Stimulated activated CD4-positive, alpha-beta T cell treated with anti-CD3 and anti-CD28 coated beads, Interleukin-15, amount 100 ng/mL, for 24 hours (primary cell): Measurements from ENCODE around the gene PTPN14.

Source experiments
- DNase-seq: peaks from one replicate; pipeline ENCODE4 v3.0.0-alpha.2; 2020

PTPN14 gene

DNA sequence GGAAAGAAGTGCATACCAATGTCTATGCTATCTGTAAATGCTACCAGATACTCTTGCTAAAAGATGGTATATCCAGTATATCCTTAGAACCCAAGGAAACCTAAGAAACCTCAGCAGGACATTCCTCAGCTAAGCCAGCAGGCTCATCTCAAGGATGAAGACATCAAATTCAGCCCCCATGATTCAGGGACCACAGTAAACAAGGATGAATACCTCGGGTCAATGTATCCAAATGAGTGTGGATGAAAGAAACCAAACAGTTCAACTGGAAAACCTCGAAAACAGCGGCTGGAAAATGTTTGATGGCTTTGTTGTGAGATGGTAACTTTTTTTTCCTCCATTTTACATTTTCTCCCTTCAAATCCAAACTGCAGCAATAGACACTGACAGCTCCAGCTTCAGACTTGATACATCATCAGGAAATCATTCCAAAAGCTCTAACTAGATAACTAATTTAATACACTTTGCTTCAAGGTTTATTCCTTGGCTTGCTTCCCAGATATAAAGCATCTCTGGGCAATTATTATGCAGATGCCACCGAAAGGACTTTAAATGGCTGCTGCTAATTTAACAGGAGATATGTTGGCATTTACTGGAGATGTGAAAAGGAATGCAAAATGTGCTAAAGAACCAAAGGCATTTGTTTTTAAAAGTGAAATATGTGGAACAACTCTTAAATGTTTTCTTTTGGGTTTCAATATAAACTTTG, 196.8 kb downstream of the PTPN14 start:
- no peak for DNase-seq

DNA sequence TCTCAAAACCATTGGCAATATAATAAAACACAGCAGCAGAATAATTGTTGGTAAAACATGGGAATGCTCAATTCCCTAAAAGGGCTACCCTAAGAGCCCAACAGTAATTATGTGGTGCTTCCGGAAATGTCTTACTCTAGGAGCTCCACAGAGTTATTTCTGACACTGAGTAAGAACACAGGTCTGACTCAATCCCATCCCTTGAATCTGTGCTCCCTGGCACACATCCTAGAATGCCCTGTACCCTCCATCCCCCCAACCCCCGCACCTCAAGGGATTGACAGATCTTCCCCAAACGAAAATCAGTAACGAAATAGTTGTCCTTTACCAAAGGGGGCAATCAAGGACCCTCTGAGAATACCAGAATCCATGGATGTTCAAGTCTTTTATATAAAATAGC, 198.6 kb downstream of the PTPN14 start:
- no peak for DNase-seq

DNA sequence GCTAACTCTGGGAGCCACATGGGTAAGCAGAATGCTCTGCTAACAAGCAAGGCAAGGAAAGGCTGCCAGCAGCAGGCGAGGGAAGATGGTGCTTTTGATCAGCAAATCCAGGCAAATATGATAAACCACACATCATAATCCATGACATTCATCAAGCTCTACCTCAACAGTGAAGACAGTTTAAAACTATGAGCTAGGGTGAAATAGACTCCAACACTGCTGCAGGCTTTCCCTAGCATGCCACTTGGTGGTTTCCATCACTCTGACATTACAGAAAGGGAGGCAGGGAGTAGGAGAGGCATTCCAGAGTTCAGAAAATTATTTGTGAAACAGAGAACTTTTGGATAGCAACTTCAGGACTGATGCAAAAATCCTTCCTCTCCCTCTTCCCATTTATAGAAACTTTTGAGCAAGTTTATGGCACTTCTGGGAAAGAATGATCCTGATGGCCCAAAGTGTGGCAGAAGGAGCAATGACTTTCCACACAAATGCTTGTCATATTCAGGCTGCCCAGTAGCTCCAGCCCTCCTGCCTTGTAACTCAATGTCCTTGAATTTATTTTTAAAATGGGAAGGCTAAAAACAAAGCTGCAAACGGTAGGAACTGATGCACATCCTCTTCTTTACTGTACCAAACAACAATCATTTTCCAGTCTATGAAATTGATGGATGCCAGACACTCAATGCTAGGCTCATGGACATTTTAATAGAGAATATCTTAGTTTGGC, 199.7 kb downstream of the PTPN14 start:
- no peak for DNase-seq

DNA sequence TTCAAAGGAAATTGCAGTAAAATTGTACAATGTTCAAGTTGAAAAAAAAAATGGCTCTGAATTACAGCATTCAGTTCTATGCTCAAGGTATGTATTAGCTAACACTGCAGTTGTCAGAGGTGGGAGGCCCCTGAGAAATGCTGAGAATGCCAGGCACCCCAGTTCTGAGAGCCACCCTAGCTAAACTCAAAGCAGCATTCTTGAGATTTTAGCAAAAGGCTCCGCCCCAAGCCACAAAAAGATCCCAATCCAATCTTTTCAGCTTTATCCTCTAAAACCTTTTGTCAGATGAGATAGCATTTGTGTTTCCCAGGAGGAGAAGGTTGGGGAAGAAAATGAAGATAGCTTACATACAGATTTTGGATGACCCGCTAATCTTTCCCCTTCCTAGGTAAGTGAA, 201.6 kb downstream of the PTPN14 start:
- no peak for DNase-seq

DNA sequence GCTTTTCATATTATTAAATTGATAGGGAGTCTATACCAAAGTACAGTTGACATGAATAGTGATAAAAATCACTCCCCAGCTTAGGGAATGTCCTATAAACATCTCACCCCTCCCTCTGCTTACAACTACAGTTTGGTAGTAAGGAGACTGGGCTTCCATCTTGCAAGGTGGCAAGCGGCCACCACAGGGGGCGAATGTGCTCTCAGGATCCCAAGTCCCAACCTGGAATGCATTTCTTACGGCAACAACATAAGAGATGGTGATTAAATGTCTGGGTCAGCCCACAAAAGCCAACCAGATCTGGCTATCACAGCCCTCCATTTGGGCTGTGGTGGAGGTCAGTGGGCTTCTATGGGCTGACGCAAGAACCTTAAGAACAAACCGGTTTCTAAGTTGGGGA, 202.4 kb downstream of the PTPN14 start:
- no peak for DNase-seq

DNA sequence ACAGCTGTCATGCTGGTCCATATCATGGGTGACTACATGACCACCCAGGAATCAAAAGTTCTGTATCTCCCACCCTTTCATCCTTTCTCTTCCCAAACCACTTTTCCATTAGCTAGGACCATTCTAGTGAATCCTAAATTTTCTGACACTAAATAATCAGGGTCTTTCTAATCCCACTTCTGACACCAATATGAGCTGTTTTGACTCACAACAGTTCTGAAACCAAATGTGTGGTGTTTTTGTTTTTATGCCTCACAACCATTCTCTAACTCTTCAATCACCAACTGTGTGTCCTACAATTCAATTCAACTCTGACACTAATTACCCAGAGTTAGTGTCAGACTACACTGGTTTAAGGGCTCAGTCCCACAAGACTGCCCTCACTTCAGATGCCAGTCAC, 206.5 kb downstream of the PTPN14 start:
- no peak for DNase-seq

DNA sequence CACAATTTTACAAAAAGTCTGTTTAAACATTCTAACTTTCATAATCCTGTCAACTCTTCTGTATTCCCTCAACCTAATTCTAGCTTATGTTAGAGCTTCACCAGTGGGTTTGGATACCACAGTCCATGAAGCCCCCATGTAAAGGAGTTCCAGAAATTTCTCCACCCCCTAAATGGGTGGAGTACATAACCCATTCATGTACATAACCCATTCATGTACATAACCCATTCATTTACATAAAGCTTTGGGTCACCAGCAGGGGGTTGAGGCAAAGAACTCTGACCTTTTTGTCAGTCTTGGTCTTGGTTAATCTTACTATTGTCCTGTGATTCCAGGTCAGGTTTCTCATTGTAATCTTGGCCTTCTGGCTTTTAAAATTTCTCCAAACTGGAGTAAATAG, 208.9 kb downstream of the PTPN14 start:
- no peak for DNase-seq

DNA sequence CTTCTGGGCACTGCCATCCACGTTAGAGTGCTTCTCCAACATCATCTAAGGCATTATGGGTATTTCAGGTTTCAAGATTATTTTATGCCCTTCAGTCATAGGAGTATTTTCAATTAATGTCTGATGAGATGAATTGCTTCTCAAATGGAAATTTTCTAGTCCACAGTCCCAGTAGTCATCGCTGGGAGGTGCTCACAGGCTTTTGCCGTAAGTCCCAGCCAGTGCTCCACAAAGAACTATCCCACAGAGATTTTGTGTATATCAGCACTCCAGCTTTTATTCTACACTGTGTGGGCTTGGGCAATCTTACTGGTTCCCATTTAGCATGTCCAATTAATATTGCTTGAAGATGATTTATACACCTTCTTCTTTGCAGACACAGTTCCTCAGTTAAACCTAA, 209.5 kb downstream of the PTPN14 start:
- DNase-seq: no peak

DNA sequence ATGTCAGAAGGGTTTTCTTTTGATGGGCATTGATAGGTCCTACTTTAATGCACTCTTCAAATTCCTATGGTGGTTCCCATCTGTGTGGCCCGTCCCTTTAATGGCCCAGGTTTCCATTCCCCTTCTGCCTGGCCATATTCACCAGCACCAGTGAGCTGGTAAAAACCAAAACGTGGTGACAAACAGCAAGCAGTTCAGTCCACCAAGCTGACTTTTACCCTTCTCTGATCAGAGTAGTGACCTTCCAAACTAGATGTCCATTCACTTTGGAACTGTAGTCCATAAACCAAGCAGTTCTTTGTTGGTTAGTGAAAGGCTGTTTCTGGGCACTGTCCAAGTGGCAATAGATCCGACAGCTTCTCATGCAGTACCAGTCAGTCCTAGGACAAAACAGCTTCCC, 209.9 kb downstream of the PTPN14 start:
- no peak for DNase-seq

DNA sequence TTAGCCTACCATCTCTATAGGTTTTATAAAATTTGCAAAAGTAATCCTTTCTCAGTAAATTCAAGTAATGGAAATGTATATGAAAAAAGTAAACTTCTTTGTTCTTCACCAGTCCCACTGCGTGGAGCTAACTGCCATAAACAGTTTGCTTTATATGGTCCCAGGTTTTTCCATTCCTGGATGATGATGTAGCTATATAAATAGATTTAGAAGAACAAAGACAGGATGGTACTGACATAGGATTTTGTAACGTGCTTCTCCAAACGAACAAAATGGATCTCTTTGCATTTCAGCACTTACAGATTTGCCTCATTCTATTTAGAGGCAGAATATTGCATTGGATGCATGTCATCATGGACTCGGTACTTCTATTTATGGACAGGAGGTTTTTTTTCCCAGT, 213.2 kb downstream of the PTPN14 start:
- DNase-seq: no peak

DNA sequence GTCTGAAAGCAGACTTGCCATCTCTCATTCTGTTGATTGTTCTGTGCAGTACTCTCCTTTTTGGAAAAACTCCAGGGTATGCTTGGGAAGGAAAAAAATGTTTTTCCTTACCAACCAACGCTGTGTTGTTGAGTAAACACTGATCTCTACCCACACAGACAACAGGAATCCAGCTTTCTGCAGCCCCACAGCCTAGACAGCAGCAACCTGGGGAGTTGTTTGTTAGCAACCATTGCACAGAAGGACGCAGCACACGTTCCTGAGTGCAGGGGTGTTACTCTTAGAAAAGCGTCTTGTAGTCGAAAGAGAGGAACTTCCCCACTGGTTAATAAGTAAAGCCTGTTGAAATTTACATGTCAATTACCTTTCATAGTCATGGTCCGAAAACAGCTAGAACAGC, 213.9 kb downstream of the PTPN14 start:
- DNase-seq: no peak

DNA sequence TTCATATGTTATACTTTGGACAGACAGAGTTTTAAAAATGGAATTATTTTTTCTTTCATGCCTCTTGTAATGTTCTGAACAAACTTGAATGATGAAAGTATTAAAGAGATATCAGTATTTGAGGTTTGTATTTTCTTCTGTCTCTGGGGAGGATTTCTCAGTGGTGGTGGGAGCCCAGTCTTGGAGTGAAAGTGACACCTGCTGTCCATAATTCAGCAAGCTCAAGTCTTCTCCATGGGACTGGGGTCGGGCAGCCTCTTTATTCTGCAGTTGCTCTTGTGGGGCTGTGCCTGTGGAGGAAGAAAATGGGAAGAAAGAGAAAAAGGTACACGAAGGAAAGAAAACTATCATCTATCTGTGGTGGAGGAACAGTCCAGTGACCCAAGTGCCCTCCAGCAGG, 214.4 kb downstream of the PTPN14 start:
- DNase-seq: no peak

DNA sequence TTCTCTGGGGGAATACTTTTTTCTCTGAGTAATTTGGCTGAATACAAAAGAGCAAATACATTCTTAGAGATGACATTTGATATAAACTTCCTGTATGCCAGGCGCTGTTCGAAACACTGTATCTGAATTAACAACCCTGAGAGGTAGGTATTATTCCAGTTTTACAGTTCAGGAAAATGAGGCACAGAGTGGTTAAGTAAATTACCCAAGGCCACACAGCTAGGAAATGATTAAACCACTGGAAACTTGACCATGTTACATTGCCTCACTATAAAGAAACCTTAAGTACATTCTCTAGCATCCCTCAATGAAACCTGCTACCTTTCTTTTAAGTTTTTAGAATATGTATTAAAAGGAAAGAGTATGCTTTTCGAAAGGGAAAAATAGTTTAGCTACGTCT, 215.8 kb downstream of the PTPN14 start:
- DNase-seq: no peak

DNA sequence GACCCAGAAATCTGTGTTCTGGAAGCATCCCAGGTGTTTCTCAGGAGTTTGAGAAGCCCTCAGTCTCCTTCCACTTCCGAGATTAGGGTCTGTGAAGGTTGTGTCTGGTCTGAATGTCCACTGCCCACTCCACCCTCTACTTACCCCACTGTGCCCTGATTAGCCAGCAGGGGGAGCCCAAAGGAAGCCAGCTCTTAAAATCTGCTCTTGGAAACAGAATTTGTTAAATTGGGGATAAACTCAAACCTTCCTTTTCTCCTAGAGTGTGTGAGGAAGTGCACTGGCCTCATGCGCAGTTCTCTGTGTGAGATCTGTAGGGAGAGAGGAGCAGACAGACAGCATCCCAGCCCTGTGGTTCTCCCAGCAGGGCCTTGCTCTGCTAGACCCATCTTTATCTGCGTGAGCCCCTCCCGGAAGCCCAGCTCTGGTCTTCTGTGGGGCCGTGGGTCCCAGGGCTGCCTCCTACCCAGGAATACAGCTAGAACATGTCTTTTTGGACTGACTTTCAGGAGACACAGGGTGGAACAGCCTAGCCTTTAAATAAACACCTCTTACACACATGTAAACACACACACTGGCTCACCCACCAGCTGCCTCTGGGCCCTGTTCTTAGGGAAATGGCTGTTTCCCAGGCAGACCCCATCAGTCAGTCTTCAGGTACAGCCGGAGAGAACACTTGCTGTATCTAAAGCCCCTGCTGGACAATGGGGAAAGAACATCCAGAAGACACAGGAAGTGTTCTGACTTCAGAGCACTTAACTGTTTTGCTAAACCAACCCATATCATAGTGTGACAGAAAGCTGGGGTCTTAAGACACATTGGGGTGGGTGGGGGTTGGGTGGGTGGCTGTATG, 218.2 kb downstream of the PTPN14 start:
- peak; percentile 55 for DNase-seq

DNA sequence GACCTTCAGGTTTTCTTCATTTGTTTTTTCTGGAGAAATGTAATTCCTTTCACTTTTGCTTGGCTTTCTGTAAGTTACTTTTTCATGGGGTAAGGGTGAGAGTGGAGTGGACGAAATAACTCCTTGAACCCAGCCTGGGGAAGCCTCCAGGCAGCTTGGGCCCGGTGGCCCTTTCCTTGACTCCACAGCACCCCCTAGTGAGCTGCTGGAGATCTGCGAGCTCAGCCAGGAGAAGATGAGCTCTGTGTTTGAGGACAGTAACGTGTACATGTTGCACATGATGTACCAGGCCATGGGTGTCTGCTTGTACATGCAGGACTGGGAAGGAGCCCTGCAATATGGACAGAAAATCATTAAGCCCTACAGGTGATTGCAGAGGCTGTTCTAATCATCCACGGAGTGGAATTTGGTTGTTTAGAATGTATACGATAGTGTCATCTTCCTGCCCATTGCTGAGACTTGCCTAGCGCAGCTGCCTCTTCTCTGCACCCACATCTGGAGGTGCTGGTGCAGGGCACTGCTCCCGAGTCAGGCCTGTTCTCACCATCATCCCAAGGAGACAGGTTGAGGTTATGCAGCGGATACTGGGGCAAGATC, 219.5 kb downstream of the PTPN14 start:
- DNase-seq: peak; percentile 70

DNA sequence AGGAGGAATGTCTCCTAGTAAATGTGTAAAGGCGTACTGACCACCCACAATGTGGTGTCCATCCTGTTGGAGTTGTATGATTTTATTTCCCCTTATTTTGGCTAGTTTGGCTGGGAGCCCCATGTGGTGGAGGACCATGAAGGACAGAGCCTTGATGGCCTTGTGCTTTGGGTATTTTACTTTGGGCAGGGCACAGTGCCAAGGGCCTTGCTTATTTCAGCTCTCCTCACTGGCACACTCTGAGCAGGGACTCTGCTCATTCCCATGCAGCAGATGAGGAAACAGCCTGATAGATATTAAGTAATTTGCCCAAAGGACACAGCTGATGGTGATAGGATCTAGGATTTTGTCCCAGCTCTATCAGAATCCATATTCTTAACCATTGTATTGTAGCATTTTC, 220.2 kb downstream of the PTPN14 start:
- DNase-seq: no peak

DNA sequence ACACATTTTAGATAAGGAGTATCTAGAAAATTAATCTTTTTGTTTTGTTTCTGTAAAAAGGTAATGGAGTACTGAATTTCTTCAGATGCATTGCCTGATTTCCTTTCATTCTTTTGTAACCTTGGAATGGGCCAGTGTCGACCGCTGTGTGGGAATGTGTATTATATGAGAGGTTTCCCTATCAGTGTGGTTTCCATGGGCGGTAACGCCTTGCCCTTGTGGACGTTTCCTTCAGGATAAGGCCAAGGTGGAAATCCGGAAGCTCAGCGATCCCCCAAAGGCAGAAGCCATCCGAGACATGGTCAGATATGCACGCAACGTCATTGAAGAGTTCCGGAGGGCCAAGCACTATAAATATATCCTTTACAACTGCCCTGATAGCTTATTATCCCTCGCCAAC, 220.7 kb downstream of the PTPN14 start:
- no peak for DNase-seq

DNA sequence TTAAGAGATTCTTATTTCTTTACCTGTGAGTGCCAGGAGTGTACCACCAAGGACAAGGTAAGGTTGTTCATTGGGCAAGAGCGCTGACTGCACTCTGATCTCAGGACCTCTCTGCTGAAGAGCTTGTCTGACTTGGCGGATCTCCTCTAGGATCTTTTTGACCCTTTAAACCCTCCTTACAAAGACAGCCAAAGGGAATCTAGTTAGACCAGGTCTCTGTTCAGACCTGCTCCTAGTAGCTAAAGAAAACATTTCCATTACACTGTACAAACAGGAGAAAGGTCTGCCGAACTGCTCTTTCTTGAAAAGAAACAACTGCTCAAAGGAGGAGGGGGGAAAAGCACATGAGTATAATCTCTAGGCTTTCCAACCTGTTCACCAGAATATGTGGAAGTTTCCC, 221.2 kb downstream of the PTPN14 start:
- no peak for DNase-seq

DNA sequence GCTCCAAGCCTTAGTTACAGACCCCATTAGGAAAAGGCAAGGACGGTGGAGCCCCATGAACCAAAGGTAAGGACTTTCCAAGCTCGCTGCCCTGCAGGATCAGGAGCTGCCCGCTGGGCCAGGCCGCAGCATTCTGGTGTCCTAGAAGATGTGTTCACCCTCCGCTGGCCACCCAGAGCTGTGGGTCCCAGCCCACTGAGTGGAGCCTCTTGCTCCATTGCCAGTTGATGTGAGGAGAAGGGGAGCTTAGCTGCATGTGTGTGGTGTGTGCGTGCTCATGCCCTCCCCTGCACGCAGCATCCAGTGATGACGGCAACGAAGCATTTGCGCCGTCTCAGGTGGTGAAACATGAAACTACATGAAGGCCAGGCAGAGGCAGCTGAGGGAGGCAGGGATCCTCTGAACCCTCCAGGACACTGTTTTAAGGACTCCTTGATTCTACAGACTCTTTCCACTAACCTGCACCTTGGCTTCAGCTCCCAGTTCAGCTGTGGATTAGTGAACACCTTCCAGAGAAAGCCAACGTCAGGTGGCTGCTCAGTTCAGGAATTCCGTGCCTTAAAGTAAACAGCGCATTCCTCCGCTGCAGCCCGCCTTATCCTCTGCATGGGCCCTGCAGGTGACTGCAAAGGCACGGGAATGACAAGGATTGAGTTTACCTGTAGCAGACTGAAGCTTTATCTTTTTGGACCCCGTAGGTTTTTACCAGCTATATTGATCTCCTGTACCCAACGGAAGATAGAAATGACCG, 221.8 kb downstream of the PTPN14 start:
- DNase-seq: no peak

DNA sequence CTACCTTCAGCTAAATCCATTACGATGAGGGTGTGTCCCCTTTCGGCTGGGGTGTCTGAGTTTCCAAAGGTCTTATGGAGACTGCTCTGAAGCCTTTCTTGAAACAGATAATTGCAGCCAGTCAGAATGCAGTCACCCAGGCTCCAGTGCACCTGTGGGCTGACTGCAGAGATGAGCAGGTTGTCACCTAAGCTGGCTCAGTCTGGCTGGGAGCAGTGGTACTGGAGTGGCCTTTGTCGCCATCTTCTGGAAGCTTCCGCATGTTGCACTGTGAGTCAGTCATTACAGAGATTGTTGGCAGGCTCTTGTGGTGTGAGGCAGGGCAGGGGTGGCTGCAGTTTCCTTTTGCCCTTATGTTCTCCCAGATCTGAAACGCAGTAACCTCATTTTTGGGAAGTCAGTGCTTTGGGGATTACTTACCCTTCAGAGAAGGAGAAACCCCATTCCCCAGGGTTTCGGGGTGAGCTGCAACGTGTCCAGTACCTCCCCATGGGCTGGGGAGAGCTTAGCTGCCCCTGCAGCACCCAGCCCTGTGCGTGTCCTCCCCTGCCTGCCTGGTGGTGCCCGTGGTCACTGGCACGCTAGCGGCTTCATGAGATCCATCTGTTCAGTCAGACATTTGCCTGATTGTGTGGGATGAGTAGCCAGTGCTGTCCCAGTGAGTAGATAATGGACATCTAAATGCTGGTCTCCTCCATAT, 222.5 kb downstream of the PTPN14 start:
- DNase-seq: peak; percentile 81

DNA sequence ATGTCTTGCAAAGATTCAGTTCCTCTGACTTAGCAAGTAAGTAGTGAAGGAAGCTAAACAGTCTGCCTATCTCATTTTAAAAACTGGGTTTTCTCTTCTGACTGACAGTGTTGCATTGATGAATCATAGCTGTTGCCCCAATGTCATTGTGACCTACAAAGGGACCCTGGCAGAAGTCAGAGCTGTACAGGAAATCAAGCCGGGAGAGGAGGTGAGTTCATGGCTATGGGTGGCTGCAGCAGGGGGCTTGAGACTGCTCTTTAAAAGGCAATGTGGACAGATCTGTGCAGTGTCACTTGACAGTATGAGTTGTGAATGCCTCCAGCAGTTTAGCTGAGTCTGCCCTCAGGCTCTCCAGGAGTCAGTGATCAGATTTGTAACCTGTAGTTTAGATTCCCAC, 223.9 kb downstream of the PTPN14 start:
- no peak for DNase-seq

DNA sequence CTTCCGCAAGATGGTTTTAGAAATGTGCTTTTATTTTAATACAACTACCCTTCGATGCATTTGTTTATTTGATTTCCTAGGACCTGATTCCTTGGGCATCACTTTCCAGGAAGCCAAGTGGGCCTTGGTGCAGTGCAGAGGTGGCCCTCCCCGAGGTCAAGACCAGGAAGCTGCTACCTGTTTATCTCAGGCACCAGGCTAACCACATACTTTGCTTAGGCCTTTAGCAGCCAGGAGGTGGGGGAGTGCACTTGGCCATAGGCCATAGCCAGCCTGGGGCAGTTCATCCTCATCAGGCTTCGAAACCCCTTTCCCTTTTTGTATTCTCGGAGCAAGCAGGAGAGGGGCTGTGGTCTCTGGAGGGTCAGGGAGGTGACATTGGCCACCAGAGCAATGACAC, 225.0 kb downstream of the PTPN14 start:
- DNase-seq: no peak
